DOHH2 (cell line): Measurements from ENCODE around the gene ACTL10.

Experiments used
- H3F3A ChIP-seq: fragments of 200-600 bp; sonication (generic), shearing (Covaris generic); 2 replicates; pipeline ENCODE4 v1.6.0; 2016; ENCODE audit warnings: antibody characterized with exemption, mild to moderate bottlenecking; ENCODE audit not compliant: control insufficient read depth, insufficient read depth
- H3K27ac ChIP-seq: fragments of 200-600 bp; sonication (generic); 2 replicates; pipeline ENCODE4 v1.5.1; 2014; ENCODE audit warnings: low read depth, mild to moderate bottlenecking, low read length, moderate library complexity
- H3K27me3 ChIP-seq: fragments of 200-600 bp; sonication (generic); 2 replicates; pipeline ENCODE4 v1.6.1; 2014; ENCODE audit warnings: mild to moderate bottlenecking, low read length, mixed read lengths; ENCODE audit not compliant: control insufficient read depth
- H3K36me3 ChIP-seq: fragments of 200-600 bp; sonication (generic); 2 replicates; pipeline ENCODE4 v1.6.1; 2014; ENCODE audit warnings: mild to moderate bottlenecking, low read length, moderate library complexity, mixed read lengths; ENCODE audit not compliant: control insufficient read depth
- H3K4me1 ChIP-seq: fragments of 200-600 bp; sonication (generic); 2 replicates; pipeline ENCODE4 v1.6.1; 2014; ENCODE audit warnings: mild to moderate bottlenecking, low read length, mixed read lengths; ENCODE audit not compliant: control insufficient read depth
- H3K4me2 ChIP-seq: fragments of 200-600 bp; sonication (generic); 2 replicates; pipeline ENCODE4 v1.6.0; 2014; ENCODE audit warnings: mild to moderate bottlenecking, low read length, moderate library complexity
- H3K4me3 ChIP-seq: fragments of 200-600 bp; sonication (generic); 2 replicates; pipeline ENCODE4 v1.5.1; 2014; ENCODE audit warnings: mild to moderate bottlenecking, low read length, mixed read lengths
- H3K79me2 ChIP-seq: fragments of 200-600 bp; sonication (generic); 2 replicates; pipeline ENCODE4 v1.6.1; 2014; ENCODE audit warnings: mild to moderate bottlenecking, low read length, mixed read lengths; ENCODE audit not compliant: control insufficient read depth
- H3K9me2 ChIP-seq: fragments of 200-600 bp; sonication (generic); replicated peaks from 2 replicates; pipeline ENCODE4 v1.6.1; 2014; ENCODE audit warnings: mild to moderate bottlenecking, low read length, mixed read lengths; ENCODE audit not compliant: control insufficient read depth
- H3K9me3 ChIP-seq: fragments of 200-600 bp; sonication (generic); 2 replicates; pipeline ENCODE4 v1.6.1; 2014; ENCODE audit warnings: antibody characterized with exemption, low read length, mixed read lengths; ENCODE audit not compliant: control insufficient read depth, insufficient read depth
- H4K20me1 ChIP-seq: fragments of 200-600 bp; sonication (generic); 2 replicates; pipeline ENCODE4 v1.6.0; 2014; ENCODE audit warnings: low read depth, mild to moderate bottlenecking, antibody characterized with exemption, low read length, moderate library complexity; ENCODE audit not compliant: control insufficient read depth, insufficient read depth
- CTCF ChIP-seq: fragments of 200-600 bp; sonication (generic); IDR thresholded peaks from one replicate; pipeline ENCODE4 v1.5.1; 2014; ENCODE audit warnings: antibody characterized with exemption, mild to moderate bottlenecking, low read depth, low read length; ENCODE audit not compliant: poor library complexity, severe bottlenecking
- EZH2phosphoT487 ChIP-seq: fragments of 200-600 bp; sonication (generic); IDR thresholded peaks from 2 replicates; pipeline ENCODE4 v1.6.1; 2017; ENCODE audit warnings: borderline replicate concordance, mild to moderate bottlenecking, antibody characterized with exemption, low read length, moderate library complexity, mixed read lengths

Gene ACTL10

DNA sequence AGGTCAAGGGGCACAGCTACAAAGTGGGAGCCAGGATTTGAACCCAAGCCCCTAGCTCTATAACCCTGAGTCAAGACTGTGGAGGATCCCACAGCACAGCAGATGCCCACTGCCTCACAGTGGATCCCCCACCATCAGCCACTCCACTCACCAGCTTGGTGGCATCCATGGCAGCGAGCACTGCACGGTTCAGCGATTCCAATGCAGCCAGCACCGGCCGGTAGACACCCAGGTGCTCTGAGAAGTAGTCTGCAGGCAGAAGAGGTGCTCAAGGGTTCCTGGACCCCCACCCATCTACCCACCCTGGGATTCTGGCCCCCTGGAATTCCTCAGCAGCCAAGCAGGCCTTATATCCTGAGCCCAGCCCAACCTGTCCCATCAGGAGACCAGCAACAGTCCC lies 2.5 kb downstream of the ACTL10 start:
- Histone ChIP-seq H3K4me2 (peak overlapping the region; percentile 3; the same call in 1 of the 2 replicates), H3K36me3 (peaks cover 19% of the 10 kb centered on the region), H3K9me2 (no peaks in the 10 kb centered on the region), H3K4me1 (peaks cover 52% of the 10 kb centered on the region), H3K4me3 (no peak overlapping the region), H3K9me3 (no peaks in the 10 kb centered on the region), H3K27me3 (no peaks in the 10 kb centered on the region), H4K20me1 (no peaks in the 10 kb centered on the region), H3F3A (peaks cover 11% of the 10 kb centered on the region), H3K27ac (no peak overlapping the region), H3K79me2 (peaks cover 27% of the 10 kb centered on the region)
- TF ChIP-seq CTCF: no peak

DNA sequence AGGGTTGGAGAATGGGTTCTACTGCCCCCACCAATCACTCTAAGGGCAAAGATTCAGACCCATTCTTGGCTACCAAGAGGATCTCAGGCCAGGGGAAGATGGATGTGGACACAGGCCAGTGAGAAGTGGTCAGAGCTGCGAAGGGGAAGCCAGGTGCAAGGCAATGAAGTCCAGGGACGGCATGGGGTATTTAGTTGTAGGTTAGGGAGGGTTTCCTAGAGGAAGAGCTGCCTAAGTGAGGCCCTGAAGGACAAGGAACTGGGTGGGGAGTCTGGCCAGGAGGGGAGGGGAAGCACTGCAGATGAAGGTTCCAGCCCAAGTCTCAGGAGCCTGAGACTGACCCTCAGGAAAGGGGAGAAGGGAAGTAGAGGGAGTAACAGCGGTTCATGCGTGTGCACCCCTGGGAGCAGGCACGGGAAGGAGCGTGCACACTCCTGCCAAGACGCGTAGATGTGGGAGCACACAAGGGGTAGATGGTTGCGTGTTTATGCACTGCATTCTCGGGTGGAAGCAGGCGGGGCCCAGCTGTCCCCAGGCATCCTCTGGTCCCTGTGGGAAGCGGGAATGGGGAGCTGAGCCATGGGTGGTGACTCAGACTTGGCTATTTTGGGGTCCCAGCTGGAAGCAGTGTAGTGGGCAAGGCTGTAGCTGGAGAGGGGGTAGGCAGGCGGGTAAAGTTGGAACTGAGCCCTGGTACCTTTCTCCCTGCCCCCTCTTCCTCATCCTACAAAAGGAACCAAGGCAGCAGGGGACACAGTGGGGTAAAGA lies 3.3 kb downstream of the ACTL10 start:
- H3K9me3 ChIP-seq: no peaks in the 10 kb centered on the region
- peaks cover 27% of the 10 kb centered on the region for H3K79me2 ChIP-seq
- TF ChIP-seq CTCF (no peak), EZH2phosphoT487 (no peak)
- H4K20me1 ChIP-seq: peaks cover 2% of the 10 kb centered on the region; the same call in 1 of the 2 replicates
- H3K9me2 ChIP-seq: no peaks in the 10 kb centered on the region
- H3K4me1 ChIP-seq: peaks cover 52% of the 10 kb centered on the region
- H3K36me3 ChIP-seq: peaks cover 20% of the 10 kb centered on the region
- H3F3A ChIP-seq: peaks cover 16% of the 10 kb centered on the region
- H3K27ac ChIP-seq: no peak overlapping the region
- H3K4me3 ChIP-seq: no peak overlapping the region
- H3K27me3 ChIP-seq: no peaks in the 10 kb centered on the region
- H3K4me2 ChIP-seq: peak overlapping the region; percentile 3; the same call in 1 of the 2 replicates

- peaks cover 23% of the 10 kb centered on the region for H3F3A ChIP-seq
- no peak overlapping the region for H3K4me3 ChIP-seq
- H3K36me3 ChIP-seq: peaks cover 27% of the 10 kb centered on the region
- H3K4me1 ChIP-seq: peaks cover 58% of the 10 kb centered on the region
- no peak overlapping the region for H3K4me2 ChIP-seq
- peaks cover 27% of the 10 kb centered on the region for H3K79me2 ChIP-seq
- no peaks in the 10 kb centered on the region for H3K27me3 ChIP-seq
- H4K20me1 ChIP-seq: peaks cover 4% of the 10 kb centered on the region; the same call in 1 of the 2 replicates
- TF ChIP-seq CTCF (no peak), EZH2phosphoT487 (no peak)
- no peaks in the 10 kb centered on the region for H3K9me2 ChIP-seq
- no peaks in the 10 kb centered on the region for H3K9me3 ChIP-seq
- H3K27ac ChIP-seq: no peak overlapping the region
These were observed 4.2 kb downstream of the ACTL10 start for GRCh38 chr20:33670715-33671499.
